ENCODE results near the gene CHRNB2.
A peak's percentile ranks its signal among the peaks of the same experiment; 100 is the strongest.

CHRNB2 gene

GRCh38 chr1:154553056-154554030, 14.2 kb upstream of the CHRNB2 start:
- no peak for DNase-seq

DNA sequence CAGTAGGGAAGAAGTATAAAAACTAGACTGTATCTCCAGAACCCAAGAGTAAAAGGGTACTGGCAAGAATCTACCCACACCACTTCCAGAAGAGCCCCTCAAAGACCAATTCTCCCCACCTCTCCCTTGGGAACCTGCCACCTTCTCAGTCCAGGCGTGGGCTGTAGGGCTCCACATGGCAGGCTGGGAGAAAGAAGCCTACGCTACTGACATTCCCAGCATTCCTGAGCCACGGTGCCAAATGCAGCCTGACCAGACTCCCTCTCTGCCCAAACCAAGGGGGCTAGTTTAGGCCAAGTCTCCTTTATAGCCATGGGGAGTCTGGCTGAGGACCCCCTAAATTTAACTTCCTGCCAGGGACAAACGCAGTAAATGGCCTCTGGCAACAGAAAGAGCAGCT, 11.2 kb upstream of the CHRNB2 start:
- DNase-seq = no peak

GRCh38 chr1:154557248-154557938, 10.2 kb upstream of the CHRNB2 start:
- DNase-seq = no peak

DNA sequence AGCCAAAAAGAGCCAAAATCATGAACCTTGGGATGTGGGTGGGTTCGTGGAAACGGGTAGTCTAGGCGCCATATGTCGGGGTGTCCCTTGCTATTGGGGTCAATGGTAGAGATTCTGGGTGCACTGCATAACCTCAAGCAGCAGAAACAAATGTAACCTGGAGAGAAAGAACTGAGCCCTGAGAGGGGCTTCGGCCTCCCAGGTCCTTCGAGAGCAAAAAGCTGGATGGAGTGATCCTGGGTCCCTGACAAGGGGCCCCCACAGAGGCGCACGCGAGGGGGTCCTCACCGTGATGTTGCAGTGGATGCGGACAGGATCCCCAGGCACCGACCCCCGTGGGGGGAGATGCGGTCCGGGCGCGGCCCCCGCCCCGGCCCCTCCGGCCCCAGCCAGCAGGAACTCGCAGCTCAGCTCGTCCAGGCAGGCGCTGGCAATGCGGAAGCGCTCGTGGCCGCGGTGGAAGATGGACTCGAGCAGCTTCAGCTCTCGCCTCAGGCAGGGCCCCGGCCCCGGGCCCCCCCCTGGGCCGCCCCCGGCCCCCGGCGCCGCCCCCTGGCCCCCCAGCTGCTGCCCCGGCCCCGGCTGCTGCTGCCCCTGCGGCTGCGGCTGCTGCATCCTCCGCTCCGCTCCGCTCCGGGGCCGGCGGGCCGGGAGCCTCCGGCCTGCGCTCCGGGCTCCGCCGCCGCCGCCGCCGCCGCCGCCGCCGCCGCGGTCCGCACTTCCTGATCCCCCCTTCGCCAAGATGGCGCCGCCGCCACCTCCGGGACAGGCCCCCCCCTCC, 9.4 kb upstream of the CHRNB2 start, which contains the start of gene UBE2Q1:
UBE2Q1 (minus strand) TSS at position 724 of the 781 bp plus-strand sequence; CDS start at position 615, 109 bp downstream.
- DNase-seq = peak; percentile 46

DNA sequence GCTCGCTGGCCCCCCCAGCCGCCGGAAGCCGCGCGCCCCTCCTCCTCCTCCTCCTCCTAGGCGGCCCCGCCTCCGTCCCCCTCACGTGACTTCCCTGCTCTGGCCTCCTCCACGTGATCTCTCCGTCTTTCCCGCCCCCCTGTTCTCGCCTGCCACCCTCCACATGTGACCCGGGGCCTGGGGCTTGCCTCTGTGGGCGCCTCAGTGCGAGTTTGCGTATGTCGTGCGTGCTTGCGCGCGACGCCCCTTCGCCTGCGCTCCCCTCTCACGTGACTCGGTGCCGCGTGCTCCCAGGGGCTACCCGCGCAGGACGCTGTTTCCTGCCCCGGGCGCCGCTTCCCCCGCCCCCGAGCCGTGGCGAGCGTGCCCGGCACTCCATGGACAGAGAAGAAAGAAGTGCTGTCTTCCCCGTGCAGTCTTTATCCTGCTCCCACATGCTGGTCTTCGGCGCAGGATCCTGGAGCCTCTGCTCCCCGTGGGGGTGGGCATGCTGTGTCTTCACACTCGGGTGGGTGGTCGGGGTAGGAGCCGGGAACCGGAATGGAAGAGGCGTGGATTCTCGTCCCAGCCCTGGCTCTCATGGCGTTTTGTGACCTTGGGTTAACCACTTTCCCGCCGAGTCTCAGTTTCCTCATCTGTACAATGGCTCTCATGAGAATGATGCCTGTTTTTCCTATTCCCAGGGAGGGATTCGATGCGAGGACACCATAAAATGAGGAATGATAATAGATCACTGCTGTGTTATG, 8.7 kb upstream of the CHRNB2 start:
- DNase-seq = peak; percentile 99

- no peak for DNase-seq
These were observed 8.0 kb upstream of the CHRNB2 start for GRCh38 chr1:154559466-154560044.

GRCh38 chr1:154565876-154566275, 1.7 kb upstream of the CHRNB2 start:
- DNase-seq = no peak

GRCh38 chr1:154568157-154568815, 708 bp downstream of the CHRNB2 start:
- no peak for DNase-seq

- no peak for DNase-seq
These were observed 3.8 kb downstream of the CHRNB2 start for GRCh38 chr1:154571244-154571963.

DNA sequence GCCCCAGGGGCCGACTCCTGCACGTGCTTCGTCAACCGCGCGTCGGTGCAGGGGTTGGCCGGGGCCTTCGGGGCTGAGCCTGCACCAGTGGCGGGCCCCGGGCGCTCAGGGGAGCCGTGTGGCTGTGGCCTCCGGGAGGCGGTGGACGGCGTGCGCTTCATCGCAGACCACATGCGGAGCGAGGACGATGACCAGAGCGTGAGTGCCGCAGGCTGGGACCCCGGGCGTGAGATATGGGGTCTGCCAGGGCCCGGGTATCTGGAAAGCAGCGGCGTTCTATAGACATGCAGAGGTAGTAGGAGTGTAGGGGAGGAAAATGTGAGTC, 4.3 kb downstream of the CHRNB2 start:
- DNase-seq = no peak

GRCh38 chr1:154572468-154573167, 5.0 kb downstream of the CHRNB2 start:
- DNase-seq = no peak

DNA sequence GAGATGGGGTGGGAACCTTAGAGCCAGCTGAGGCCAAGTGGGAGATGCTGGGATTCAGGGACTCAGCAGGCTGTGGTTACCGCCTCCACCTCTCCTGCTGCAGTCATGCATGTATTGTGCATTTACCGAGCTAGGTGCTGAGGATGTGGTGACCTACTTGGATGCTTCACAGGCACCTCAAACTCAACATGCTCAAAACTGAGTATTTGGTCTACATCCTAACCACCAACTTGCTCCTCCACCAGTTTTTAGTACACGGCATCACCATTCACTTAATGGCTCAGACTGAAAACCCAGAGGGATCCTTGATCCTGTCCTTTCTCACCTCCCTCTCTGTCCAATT, 5.6 kb downstream of the CHRNB2 start:
- no peak for DNase-seq

DNA sequence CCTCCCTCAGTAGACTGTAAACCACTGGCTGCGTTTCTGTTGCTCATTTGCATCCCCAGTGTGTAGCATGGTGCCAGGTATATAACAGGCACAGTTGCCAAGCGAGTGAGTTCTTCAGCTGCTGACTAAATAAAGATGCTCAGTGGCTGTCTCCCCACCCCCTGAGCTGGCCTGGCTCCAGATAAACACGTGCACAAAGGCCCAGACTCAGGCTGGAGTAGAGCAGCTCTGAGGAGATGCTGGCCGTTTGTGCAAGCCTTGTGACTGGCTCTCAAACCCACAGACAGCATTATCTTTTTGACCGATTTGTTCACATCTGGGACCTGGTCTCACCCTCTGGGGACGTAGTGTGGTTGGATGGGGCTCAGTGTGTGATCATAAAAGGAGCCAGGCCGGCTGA, 7.1 kb downstream of the CHRNB2 start:
- DNase-seq = no peak

- DNase-seq = no peak
These were observed 7.8 kb downstream of the CHRNB2 start for GRCh38 chr1:154575147-154575927.

GRCh38 chr1:154575951-154576566, 8.5 kb downstream of the CHRNB2 start:
- no peak for DNase-seq

- DNase-seq = no peak
These were observed 9.9 kb downstream of the CHRNB2 start for GRCh38 chr1:154577346-154578057.

DNA sequence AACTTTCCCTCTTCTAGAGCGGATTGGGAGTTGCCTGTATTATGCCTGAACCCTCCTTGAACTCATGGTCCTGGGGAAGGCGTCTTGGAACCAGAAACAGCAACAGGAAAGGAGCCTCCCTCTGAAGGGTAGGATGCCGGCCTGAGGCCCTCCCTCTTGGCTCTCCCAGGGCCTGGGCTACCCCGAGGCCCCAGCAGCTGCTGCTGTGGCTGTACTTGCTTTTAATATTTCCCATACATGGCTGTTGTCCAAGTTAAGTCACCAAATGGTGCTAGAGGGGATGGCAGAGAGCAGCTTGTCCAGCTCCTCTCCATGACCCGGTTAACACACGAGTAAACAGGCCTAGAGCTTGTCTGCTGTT, 10.5 kb downstream of the CHRNB2 start:
- DNase-seq = no peak

- no peak for DNase-seq
These were observed 11.8 kb downstream of the CHRNB2 start for GRCh38 chr1:154579374-154579773.
